Stimulated activated CD4-positive, alpha-beta T cell treated with anti-CD3 and anti-CD28 coated beads, Interleukin-2, amount 100 ng/mL, for 24 hours (primary cell): Measurements from ENCODE around the gene RALB.
A peak's percentile ranks its signal among the peaks of the same experiment; 100 is the strongest.
"Not testable (repeated sequence)": the region's sequence is repeated elsewhere in the genome, so short reads cannot be mapped to it uniquely, and the experiment has no call there.

Experiments used
- DNase-seq, 2 donors: peaks; one replicate each; pipeline ENCODE4 v3.0.0-alpha.2; 2020

The RALB gene

DNA sequence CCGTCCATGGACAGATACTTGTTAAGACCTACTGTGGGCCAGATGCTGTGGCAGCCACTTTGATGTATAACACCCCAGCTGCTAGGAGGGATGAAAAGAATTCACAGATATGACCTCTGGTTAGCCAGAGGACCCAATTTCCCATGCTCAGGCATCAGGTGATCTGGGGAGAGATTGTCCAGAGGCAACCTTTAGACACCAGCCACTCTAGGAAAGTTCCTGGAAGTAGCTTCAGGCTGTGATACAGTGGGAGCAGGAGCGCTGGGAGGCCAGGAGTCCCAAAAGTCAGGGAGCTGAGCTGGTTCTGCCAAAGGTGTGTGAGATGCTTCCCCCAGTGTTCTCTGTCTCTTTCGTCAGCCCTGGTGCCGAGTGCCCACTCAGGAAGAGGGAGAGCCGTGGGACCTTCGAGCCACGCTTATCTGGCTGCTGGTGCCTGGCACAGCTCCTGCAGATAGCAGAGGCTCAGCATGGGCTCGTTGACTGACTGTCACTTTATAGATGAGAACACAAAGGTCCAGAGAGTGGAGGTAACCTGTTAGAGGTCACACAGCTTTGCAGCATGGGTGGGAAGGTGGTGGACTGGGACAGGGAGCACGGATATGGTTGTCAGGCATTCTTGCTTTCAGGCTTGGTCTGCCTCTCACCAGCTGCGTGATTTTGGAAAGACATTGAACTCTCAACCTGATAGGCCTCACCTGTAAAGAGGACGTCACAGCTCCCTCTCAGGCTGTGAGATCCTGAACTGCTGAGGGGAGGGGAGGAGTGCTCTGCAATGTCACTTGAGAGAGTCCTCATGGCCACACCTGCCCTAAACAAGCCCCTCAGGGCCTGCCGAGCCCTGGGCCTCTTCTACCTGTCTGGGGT lies 7.8 kb upstream of the RALB start:
- DNase-seq, result no peak

DNA sequence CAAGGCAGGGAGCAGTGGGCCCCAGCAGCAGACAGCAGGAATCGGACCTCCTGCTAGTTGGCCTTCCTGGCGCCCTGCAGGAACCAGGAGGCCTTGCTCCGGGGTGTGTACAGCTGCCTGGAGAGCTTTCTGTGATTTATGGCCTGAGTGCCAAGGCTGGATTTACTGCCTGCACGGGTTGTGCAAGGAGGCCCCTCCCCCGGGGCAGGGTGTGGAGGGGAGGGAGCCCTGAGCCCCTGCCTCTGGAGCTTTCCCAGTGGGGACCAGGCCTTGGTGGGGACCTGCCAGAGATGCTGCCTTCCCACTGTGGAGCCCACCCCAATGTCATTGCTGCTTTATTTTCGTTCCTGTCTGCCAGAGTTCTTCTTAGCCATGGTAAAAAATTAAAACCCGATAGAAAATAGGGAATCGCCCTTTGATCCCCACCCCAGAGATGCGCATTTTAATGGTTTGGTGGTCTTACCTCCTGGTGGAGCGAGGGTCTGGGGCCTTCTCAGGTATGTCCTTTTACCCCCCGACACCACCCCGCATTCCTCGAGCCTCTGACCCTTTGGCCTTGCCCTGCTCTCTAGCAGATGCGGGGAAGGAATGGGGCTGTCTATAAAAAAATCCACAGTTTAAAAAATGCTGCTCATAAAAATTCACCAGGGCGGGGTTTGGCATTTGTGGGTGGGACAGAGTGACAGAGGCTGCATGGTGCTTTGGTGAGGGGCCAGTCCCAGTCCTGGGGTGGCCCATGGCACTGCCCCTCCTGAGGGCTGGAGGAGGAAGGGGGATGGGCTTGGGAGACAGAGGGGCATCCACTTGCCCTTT lies 6.9 kb upstream of the RALB start:
- DNase-seq, result no peak

- DNase-seq, result no peak
Observed at GRCh38 chr2:120246546-120247300, 5.9 kb upstream of the RALB start.

- no peak for DNase-seq
Observed at GRCh38 chr2:120247851-120248250, 4.8 kb upstream of the RALB start.

- no peak for DNase-seq
Observed at GRCh38 chr2:120250640-120251039, 2.0 kb upstream of the RALB start.

DNA sequence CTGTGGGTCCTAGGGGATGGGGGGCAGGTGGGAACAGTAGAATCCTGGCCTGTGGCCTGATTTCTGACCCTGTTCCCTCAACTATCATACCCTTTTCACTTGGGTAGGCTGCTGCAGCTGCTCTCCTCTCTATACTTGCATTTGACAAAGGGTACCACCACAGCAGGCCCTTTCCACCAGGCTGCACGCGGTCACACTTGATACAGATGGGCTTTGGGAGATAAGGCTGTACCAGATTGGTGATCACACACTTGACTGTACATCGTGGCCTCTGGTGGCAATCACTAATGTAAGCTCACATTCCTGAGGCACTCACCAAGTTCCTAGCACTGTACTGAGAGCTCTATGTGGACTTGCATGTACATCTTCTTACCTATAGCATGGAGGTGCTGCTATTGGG lies 1.6 kb upstream of the RALB start:
- DNase-seq, result no peak

GRCh38 chr2:120251880-120252224 lies 800 bp upstream of the RALB start:
- DNase-seq, result no peak

- peak; percentile 44 for DNase-seq
Observed at GRCh38 chr2:120253021-120253882, 600 bp downstream of the RALB start.

DNA sequence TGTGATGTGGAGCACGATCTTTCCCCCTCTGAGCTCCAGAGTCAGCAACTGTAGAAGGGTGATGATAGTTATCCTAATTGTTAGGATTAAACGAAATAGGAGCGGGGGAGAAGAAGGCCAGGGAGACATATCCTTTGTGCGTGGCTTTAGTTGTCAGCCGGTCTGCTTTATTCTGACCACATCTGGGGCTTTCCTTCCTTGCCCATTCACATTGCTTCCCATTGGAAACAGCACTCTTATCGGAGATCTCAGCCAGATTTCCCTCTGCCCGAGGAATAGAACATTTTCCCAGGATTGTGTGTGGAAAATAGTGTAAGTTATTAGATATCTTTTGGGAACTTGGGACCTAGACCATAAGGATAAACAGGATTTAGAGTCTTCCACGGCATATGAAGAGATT lies 1.5 kb downstream of the RALB start:
- no peak for DNase-seq

DNA sequence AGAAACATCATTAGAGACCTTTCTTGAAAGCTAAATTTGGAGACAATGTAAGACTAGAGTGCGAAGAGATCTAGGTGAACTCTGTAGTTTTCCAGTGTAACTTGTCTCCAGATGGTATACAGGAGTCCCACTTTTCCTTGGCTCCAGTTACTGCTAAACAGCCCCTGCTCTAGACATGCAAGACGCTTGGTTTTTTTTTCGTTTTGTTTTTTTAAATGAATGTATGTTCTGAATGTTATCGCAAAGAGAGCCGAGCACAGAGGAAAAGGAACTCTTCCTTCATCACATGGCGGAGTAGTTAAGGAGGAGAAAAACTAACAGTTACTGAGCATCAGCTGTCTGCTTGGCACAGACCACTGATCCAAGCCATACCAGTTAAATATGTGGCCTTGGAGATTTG lies 2.4 kb downstream of the RALB start:
- no peak for DNase-seq

GRCh38 chr2:120255986-120256650 lies 3.5 kb downstream of the RALB start:
- no peak for DNase-seq

GRCh38 chr2:120256651-120257000 lies 4.0 kb downstream of the RALB start:
- no peak for DNase-seq

DNA sequence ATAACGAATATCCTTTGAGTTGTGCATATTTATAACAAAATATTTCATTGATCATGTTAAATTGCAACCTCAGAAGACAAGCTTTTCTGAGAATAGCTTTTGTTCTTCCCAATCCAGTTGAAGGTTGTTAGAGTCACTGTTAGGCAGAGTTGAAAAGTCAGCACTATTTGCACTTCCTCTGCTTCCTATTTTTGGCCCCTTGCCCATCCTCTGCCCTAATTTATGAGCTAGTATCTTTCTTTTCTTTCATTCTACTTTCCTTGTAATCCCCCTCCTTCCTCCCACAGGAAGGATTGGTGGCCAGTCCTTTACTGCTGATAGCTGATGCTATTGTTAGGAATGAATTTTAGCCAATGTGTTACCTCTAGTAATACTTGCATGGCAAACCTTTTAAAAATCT lies 4.9 kb downstream of the RALB start:
- no peak for DNase-seq

DNA sequence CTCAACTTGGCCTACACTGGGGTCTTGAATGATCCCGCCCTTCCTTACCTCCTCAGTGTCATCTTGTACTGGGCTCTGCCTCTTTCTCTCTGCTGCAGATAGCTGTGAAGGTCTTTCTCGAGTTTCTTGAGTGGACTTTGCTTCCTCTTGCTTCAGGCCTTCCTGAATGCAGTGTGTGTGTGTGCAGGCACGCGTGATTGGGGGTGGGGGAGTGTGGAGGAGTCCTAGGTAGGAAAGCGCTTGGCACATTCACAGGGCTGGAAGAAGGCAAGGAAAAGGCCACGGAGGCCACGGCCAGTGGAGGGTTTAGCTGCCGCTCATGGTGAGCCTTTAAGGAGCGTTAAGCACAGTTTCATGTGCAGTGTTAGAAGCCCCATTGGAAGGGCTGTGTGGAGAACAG lies 5.5 kb downstream of the RALB start:
- DNase-seq, result no peak

- DNase-seq, result not testable (repeated sequence)
Observed at GRCh38 chr2:120259939-120260338, 7.3 kb downstream of the RALB start.

DNA sequence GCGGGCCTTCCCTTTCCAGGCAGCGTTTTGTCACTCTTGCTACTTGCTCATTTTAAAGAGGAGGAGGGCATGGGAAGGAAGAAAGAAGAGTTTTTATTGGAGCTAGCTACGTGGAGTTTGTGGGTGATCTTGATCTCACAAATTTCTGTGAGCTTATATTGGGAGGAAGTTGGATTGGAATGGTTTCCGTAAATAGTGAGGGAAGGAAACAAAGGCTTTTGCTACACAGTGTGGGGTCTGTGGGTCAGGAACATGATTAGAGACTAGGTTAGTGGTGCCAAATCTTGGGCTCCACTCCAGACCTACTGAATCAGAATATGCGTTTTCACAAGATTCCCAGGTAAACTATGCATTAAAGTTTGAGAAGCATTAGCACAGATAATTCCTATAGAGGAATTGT lies 8.1 kb downstream of the RALB start:
- DNase-seq, result no peak

DNA sequence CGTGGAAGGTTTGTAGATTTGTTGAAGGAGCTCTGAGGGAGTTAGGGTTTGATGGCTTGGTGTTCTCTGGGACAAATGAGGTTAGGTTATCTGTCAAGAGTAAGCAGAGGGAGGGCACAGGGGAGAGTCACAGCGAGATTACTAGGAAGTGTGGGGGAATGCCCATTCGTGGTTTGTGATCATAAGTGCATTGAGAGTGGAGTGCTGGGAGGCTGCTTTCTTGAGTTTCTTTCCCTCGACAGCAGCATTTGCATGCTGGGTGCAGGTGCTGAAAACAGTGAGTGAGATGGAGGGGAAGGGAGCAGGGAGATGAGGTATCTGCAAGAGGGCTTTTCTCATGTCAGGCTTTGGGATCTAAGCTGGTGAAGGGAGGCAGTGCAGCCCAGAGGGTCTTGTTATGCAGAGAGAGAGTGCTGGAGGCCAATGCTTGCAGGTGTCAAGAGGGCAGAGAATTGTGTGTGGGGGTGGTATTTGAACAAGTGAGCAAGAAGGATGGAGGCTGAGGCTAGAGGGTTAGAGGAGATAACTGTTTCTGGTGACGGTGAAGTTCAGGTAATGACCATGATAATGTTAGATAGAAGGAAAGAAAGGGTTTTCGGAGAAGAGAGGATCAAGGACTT lies 8.8 kb downstream of the RALB start:
- DNase-seq, result peak; percentile 48 to 62

DNA sequence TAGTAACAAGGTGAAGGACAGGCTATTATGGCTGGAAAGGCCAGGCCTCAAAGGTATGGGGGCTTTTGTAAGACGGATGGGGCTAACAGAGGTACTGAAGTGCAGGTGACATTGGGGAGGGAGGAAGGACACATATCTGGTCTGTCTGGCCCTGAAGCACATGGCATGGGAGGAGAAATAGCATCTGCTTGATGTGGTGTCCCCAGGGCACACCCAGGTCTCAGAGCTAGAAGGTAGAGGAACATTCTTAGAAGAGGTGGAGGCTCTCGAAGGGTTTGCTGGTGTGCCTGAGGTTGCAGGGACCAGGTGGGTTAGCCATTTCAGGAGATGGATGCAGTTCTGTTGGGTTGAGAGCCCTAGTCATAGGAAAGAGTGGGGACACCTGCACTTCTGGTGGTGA lies 9.5 kb downstream of the RALB start:
- no peak for DNase-seq

GRCh38 chr2:120262761-120263428 lies 10.2 kb downstream of the RALB start:
- DNase-seq, result no peak

DNA sequence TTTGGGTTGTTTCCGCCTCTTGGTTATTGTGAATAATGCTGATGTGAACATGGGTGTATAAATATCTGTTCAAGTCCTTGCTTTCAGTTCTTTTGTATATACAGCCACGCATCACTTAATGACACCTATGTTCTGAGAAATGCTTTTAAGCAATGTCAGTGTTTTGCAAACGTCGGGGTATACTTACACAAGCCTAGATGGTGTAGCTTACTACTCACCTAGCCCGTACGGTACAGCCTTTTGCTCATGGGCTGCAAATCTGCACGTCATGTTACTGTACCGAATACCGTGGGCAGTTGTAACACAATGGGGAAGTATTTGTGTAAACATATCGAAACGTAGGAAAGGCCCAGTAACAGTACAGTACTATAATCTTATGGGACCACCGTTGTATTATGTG lies 12.4 kb downstream of the RALB start:
- no peak for DNase-seq

DNA sequence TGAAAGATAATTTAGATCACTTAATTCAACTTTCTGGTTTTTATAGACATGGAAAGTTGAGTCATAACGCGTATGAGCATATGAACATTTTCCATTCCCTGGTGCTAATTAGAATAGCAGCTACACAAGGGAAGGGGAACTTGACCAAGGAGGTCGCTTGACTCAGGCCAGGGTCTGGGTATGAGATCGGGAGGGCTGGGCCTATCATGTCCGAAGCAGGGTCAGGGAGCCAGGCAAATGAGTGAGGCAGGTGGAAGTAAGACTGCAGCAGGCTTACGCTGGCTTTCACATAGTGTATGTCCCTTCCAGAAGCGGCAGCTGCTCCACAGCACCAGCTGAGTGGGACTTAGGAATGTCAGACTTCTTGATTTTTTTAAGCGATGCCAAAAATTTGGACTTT lies 14.7 kb downstream of the RALB start:
- peak in 1 of 2 donors; percentile 32 for DNase-seq
